Sigmoid colon (tissue), 7 donors: Measurements from ENCODE around the gene SH3RF3. TPM values are rescaled to one million over a fixed set of nuclear protein-coding genes. Genes with fewer than 3 reads are reported as not detected.

Experiments used
- DNase-seq: peaks from one replicate; pipeline ENCODE4 v3.0.0-alpha.2; 2019
- H3K27ac ChIP-seq, 4 donors: fragments of 200-600 bp; sonication (generic); one replicate each; pipeline ENCODE4 v1.5.1; 2016 to 2019; ENCODE audit warnings: mild to moderate bottlenecking in 1 of 4
- H3K27me3 ChIP-seq, 3 donors: fragments of 200-600 bp; sonication (generic); one replicate each; pipeline ENCODE4 v1.5.1; 2019; ENCODE audit warnings: mild to moderate bottlenecking in 1 of 3
- H3K36me3 ChIP-seq, 4 donors: fragments of 200-600 bp; sonication (generic); one replicate each; pipeline ENCODE4 v1.5.1; 2016 to 2019
- H3K4me1 ChIP-seq, 4 donors: fragments of 200-600 bp; sonication (generic); one replicate each; pipeline ENCODE4 v1.5.1; 2017 to 2019
- H3K4me3 ChIP-seq, 4 donors: fragments of 200-600 bp; sonication (generic); one replicate each; pipeline ENCODE4 v1.5.1; 2017 to 2019; ENCODE audit warnings: mild to moderate bottlenecking in 2 of 4, moderate library complexity in 1 of 4
- H3K9me3 ChIP-seq, 4 donors: fragments of 200-600 bp in 3 of 4; sonication (generic) in 3 of 4; one replicate each; pipeline versions ENCODE4 v1.5.1 to v1.6.1; 2013 to 2019
- EP300 ChIP-seq, 4 donors: sonication (generic); formaldehyde crosslinking; IDR thresholded peaks; one replicate each; pipeline ENCODE4 v1.6.1; 2017; ENCODE audit warnings: antibody characterized with exemption in 4 of 4
- POLR2A ChIP-seq, 2 donors: fragments of 450-650 bp; IDR thresholded peaks; one replicate each; pipeline ENCODE4 v1.6.1; 2016; ENCODE audit warnings: antibody characterized with exemption in 2 of 2, mild to moderate bottlenecking in 2 of 2, moderate library complexity in 2 of 2
- POLR2AphosphoS5 ChIP-seq, 4 donors: sonication (generic); formaldehyde crosslinking; IDR thresholded peaks; one replicate each; pipeline ENCODE4 v1.6.1; 2017; ENCODE audit warnings: antibody characterized with exemption in 4 of 4
- WGBS, 2 donors: extraction: QIAGEN DNeasy Blood & Tissue Kit; methylation state at CpG; one replicate each; pipeline ENCODE4 v1.1.7; 2013; 5-methylcytosine and 5-hydroxymethylcytosine counted together
- intact Hi-C: fragments of 100-400 bp; cut with DNase I; formaldehyde crosslinking; loops from one replicate; pipeline ENCODE4 v1.15.1; 2023
- polyA plus RNA-seq, 3 donors: library from polyadenylated mRNA; stranded (reverse); fragments of 200-250 nt; gene quantifications; one replicate each; pipeline ENCODE4 v1.2.3, GENCODE V29; 2013
- total RNA-seq, 4 donors: library from RNA; depleted of rRNA; stranded (reverse); fragments of >200 nt; gene quantifications; one replicate each; pipeline ENCODE4 v1.1.0, GENCODE V29; 2016
- TF ChIP-seq, protein P1 (sequence below), 4 experiments: fragments of 450-650 bp in 3 of 4; fragments of 200-600 bp in 1 of 4; IDR thresholded peaks; one replicate each; pipeline ENCODE4 v1.5.1; 2016 to 2019; ENCODE audit warnings: antibody characterized with exemption in 4 of 4, mild to moderate bottlenecking in 3 of 4, moderate library complexity in 2 of 4
- donor health status: healthy with polysubstance abuse.
- donor health status: Bipolar disorder and iron deficiency.
- donor health status: healthy.

The SH3RF3 gene
- total and polyA plus RNA-seq, 7 donors, result 0.69 to 10.0 (median 3.4) TPM

DNA sequence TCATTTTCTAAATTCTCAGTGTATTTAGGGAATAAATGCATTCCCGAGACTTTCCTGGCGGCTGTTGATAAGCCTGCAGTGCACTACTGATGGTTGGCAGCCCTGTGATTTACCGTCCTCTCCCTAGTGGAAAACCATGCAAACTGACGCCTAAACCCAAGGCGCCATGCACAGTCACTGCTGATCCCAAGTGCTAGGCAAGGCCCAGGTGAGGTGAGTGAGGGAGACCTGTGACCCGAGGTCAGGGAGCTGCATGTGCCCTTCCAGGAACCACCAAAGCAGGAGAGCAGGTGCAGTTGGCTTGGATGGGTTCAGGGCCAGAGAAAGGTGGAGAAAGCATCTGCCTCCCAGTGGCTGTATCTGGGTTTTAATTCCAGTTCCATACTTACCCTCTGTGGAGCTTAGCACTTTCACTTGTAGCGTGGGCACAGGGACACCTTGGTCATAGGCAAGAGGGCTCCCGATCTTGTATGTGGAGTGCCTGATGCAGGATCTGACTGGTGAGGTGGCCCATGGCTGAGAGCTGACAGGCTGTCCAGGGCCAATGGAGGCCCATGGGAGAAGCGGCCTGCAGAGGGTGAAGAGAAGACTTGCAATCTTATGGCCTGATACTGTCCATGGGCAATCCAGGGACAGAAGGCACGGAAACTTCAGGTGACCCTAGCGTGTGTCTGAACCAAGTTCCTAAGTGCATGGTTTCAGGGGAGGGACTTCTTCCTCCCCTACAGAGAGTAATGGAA is 131.3 kb downstream of the SH3RF3 start:
- no peak for DNase-seq
- WGBS, 2 donors, result 87 to 91% methylated on average over 11 of the region's 11 CpGs
- no peak for TF ChIP-seq POLR2A (IDR thresholded peaks at IDR 0.05)
- no peak for TF ChIP-seq EP300 (IDR thresholded peaks at IDR 0.05)
- TF ChIP-seq, protein P1, sequence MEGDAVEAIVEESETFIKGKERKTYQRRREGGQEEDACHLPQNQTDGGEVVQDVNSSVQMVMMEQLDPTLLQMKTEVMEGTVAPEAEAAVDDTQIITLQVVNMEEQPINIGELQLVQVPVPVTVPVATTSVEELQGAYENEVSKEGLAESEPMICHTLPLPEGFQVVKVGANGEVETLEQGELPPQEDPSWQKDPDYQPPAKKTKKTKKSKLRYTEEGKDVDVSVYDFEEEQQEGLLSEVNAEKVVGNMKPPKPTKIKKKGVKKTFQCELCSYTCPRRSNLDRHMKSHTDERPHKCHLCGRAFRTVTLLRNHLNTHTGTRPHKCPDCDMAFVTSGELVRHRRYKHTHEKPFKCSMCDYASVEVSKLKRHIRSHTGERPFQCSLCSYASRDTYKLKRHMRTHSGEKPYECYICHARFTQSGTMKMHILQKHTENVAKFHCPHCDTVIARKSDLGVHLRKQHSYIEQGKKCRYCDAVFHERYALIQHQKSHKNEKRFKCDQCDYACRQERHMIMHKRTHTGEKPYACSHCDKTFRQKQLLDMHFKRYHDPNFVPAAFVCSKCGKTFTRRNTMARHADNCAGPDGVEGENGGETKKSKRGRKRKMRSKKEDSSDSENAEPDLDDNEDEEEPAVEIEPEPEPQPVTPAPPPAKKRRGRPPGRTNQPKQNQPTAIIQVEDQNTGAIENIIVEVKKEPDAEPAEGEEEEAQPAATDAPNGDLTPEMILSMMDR (IDR thresholded peaks at IDR 0.05), result no peak
- TF ChIP-seq POLR2AphosphoS5 (IDR thresholded peaks at IDR 0.05), result no peak
- intact Hi-C loops, result no loop called here
- Histone ChIP-seq H3K27me3 (no peaks in the 10 kb centered on the region), H3K4me3 (no peak overlapping the region), H3K36me3 (no peaks in the 10 kb centered on the region), H3K27ac (no peak overlapping the region), H3K9me3 (no peaks in the 10 kb centered on the region), H3K4me1 (peaks cover 0 to 54% (median 43%) of the 10 kb centered on the region in 4 donors)

DNA sequence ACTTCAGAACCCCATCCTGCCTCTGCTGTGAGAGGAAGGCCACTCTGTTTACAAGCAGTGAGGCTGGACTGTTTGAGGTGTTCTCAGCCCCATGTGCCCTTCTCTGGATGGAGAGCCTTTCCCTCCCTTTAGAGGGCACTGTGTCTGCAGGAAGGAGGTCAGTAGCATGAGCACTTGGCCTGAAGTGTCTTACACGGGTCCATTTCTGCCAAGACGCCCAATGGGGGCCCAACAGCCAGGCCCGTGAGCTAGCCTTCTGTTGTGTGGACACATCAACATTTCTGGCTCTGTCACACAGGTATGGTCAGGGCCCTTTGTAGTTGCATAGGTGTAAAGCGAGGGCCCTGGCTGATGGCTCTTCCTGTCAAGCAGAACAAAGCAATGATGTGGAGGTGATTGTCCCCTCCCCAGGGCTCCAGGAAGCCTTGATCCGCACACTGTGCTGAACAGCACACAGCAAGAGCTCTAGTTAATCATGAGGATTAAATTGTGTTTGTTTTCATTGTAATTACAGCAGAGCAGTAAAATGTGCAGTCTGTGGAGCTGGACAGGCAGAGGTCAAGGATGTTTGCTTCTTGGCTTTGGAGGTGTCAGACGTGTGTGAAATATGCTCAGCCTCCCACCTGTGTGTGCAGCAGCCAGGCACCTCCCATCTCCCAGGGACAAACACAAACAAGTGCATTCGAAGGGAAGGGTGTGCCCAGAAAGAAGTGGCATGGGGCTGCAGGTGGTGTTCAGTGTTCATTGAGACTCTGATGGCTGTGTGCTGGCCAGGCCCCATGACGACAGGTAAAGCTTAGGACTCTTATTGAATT is 132.1 kb downstream of the SH3RF3 start:
- no peaks in the 10 kb centered on the region for H3K36me3 ChIP-seq
- DNase-seq, result peak; percentile 19
- WGBS, 2 donors, result 31 to 63% methylated on average over 8 of the region's 8 CpGs
- intact Hi-C loops, result no loop called here
- no peaks in the 10 kb centered on the region for H3K27me3 ChIP-seq
- no peaks in the 10 kb centered on the region for H3K9me3 ChIP-seq
- H3K4me3 ChIP-seq, result no peak overlapping the region
- TF ChIP-seq, protein P1 (IDR thresholded peaks at IDR 0.05), result no peak
- no peak for TF ChIP-seq POLR2A (IDR thresholded peaks at IDR 0.05)
- TF ChIP-seq POLR2AphosphoS5 (IDR thresholded peaks at IDR 0.05), result no peak
- TF ChIP-seq EP300 (IDR thresholded peaks at IDR 0.05), result no peak
- peaks cover 0 to 49% (median 37%) of the 10 kb centered on the region in 4 donors for H3K4me1 ChIP-seq
- no peak overlapping the region for H3K27ac ChIP-seq

DNA sequence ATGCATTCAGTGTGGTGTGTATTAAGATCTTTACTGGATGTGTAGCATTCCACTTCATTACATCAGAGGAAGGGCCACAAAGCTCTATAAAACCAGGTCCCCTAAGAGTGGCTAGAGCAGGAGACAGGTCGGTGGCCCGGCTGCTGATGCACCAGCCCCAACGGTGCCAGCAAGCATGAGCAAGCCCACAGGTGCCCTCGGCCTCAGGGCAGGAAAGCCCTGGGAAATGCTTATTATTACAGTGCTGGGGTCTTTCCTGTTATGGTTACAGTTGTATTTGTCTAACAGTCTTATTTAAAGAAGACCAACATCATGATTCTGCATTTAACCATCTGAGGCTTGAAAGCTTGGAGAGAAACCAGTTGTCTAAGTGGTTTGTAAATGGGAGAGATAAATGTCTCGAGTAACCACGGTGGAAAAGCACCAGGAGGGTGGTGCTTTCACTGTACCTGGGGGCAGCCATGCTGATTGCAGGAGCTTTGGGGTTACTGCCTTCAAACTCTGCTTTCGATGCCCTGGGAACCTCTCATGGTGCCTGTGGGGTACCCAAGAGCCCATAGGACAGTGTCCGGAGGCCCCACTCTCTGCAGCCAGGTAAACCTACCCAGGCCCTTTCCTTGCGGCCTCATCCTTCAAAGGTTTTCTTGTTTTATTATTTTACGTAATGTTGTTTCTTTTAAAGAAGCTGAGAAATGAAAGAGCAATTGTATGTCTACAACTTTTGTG is 133.1 kb downstream of the SH3RF3 start:
- Histone ChIP-seq H3K4me3 (no peak overlapping the region), H3K27ac (no peak overlapping the region), H3K4me1 (peaks cover 0 to 39% (median 33%) of the 10 kb centered on the region in 4 donors), H3K9me3 (no peaks in the 10 kb centered on the region), H3K36me3 (no peaks in the 10 kb centered on the region), H3K27me3 (no peaks in the 10 kb centered on the region)
- intact Hi-C loops, result no loop called here
- TF ChIP-seq POLR2AphosphoS5 (IDR thresholded peaks at IDR 0.05) (no peak), POLR2A (IDR thresholded peaks at IDR 0.05) (no peak), EP300 (IDR thresholded peaks at IDR 0.05) (no peak)
- TF ChIP-seq, protein P1 (IDR thresholded peaks at IDR 0.05), result no peak
- DNase-seq, result peak; percentile 45
- WGBS, 2 donors, result 85 to 90% methylated on average over 10 of the region's 10 CpGs

DNA sequence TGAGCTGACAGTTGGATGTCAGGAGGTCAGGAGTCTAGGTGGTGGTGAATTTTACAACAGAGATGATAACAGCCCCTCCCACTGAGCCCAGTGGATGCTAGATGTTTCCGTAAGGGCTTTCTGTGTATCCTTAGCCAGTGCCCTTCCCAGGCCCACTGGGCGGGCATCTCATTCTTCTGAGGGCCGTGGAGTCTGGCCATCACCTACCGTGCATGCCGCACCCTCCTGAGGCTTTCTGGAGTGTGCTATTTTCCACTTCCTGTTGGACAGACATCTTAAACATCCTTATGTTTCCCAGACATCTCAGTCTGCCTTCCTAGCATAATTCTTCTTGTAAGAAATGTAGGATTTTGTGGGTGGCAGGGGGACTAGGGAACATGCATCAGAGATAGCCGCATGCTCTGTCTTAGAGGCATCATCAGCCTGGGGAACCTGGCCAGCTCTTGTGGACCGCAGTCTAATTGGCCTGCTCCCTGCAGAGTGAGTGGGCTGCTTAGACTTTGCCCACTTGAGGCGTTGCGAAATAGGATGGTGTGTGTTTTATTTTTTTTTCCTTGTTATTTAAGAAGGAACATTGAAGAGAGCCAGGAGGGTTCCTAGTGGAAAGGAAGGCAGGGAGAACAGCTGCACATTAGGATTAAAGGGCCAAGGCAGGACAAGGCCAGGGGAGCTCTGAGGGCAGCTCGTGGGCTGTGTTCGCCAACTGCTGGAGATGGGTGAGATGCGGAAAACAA is 135.8 kb downstream of the SH3RF3 start:
- Histone ChIP-seq H3K27me3 (no peaks in the 10 kb centered on the region), H3K27ac (no peak overlapping the region), H3K36me3 (no peaks in the 10 kb centered on the region), H3K4me1 (peaks cover 0 to 22% (median 15%) of the 10 kb centered on the region in 4 donors), H3K9me3 (no peaks in the 10 kb centered on the region), H3K4me3 (no peak overlapping the region)
- intact Hi-C loops, result no loop called here
- WGBS, 2 donors, result 69 to 86% methylated on average over 12 of the region's 12 CpGs
- no peak for TF ChIP-seq EP300 (IDR thresholded peaks at IDR 0.05)
- no peak for TF ChIP-seq POLR2A (IDR thresholded peaks at IDR 0.05)
- no peak for TF ChIP-seq POLR2AphosphoS5 (IDR thresholded peaks at IDR 0.05)
- DNase-seq, result peak; percentile 73
